A549 (cell line): ENCODE measurements around the gene RPLP1. TPM values are rescaled to one million over a fixed set of nuclear protein-coding genes. Genes with fewer than 3 reads are reported as not detected.
A peak's percentile ranks its signal among the peaks of the same experiment; 100 is the strongest.

Experiments used
- ATAC-seq, 2 experiments: fragments of 200-7000 bp in 1 of 2; fragments of >200 bp in 1 of 2; cut with Nextera tagmentation in 1 of 2; cut with Tn5 transposase in 1 of 2; 3 replicates each; pipeline versions ENCODE4 v1.8.0 to v1.9.1; 2018 to 2020; ENCODE audit warnings: mild to moderate bottlenecking in 1 of 2, moderate library complexity in 1 of 2
- CTCF ChIA-PET: fragments of 300-600 bp; sonication (Branson Sonifier 250); formaldehyde crosslinking; extraction: SDS; loops from one replicate; lab custom pipeline; 2021; ENCODE audit warnings: antibody characterized with exemption, inconsistent platforms; lab: Yijun Ruan, JAX
- POLR2A ChIA-PET: fragments of 350-600 bp; formaldehyde crosslinking; extraction: SDS; loops from one replicate; lab custom pipeline; 2021; ENCODE audit warnings: antibody characterized with exemption, inconsistent platforms; lab: Yijun Ruan, JAX
- DNase-seq, 2 experiments: peaks; one replicate each; pipeline versions ENCODE4 v3.0.0 to v3.0.0-alpha.2; 2011 to 2016; ENCODE audit warnings: low read depth in 1 of 2, low spot score in 1 of 2
- FAIRE-seq: peaks from 2 replicates; lab custom pipeline; 2011; peaks lifted over from hg19 to GRCh38; lab: Jason Lieb, UNC
- H3K27ac ChIP-seq, 2 experiments: fragments of >200 bp; sonication (Bioruptor Twin); formaldehyde crosslinking; 3 replicates each; pipeline ENCODE4 v1.5.1; 2016 to 2017
- H3K4me1 ChIP-seq: fragments of >200 bp; sonication (Bioruptor Twin); formaldehyde crosslinking; 3 replicates; pipeline ENCODE4 v1.6.1; 2016
- H3K4me2 ChIP-seq: fragments of >200 bp; sonication (Bioruptor Twin); formaldehyde crosslinking; 3 replicates; pipeline ENCODE4 v1.6.1; 2016
- H3K4me3 ChIP-seq: fragments of >200 bp; sonication (Bioruptor Twin); formaldehyde crosslinking; 3 replicates; pipeline ENCODE4 v1.5.1; 2016
- H3K9me3 ChIP-seq: fragments of >200 bp; sonication (Bioruptor Twin); formaldehyde crosslinking; 3 replicates; pipeline ENCODE4 v1.6.1; 2016
- CHD4 ChIP-seq: fragments of 200-600 bp; sonication (generic); IDR thresholded peaks from 2 replicates; pipeline ENCODE4 v1.6.1; 2016; ENCODE audit warnings: antibody characterized with exemption, mild to moderate bottlenecking, borderline replicate concordance
- EHF ChIP-seq: fragments of 250-450 bp; sonication (Bioruptor Pico); IDR thresholded peaks from 2 replicates; pipeline ENCODE4 v1.5.0; 2020; ENCODE audit warnings: mild to moderate bottlenecking
- ELK1 ChIP-seq: fragments of 150-350 bp; IDR thresholded peaks from 2 replicates; pipeline ENCODE4 v1.6.1; 2014; ENCODE audit warnings: low read depth, mild to moderate bottlenecking, low read length
- ESRRA ChIP-seq: fragments of 150-350 bp; IDR thresholded peaks from 2 replicates; pipeline ENCODE4 v1.6.1; 2014; ENCODE audit warnings: mild to moderate bottlenecking, low read length, borderline replicate concordance
- FOSB ChIP-seq: fragments of 250-450 bp; sonication (Bioruptor Pico); IDR thresholded peaks from 2 replicates; pipeline ENCODE4 v1.5.0; 2020; ENCODE audit warnings: mild to moderate bottlenecking, moderate library complexity
- GATA3 ChIP-seq: IDR thresholded peaks from 2 replicates; pipeline ENCODE4 v1.6.1; 2012; ENCODE audit warnings: borderline replicate concordance
- HDAC2 ChIP-seq: fragments of 200-600 bp; sonication (generic); IDR thresholded peaks from 2 replicates; pipeline ENCODE4 v1.6.1; 2016
- HOXA7 ChIP-seq: fragments of 250-450 bp; sonication (Bioruptor Pico); IDR thresholded peaks from 2 replicates; pipeline ENCODE4 v1.5.0; 2020; ENCODE audit warnings: mild to moderate bottlenecking, moderate library complexity
- HOXB13 ChIP-seq: fragments of 250-450 bp; sonication (Bioruptor Pico); IDR thresholded peaks from 2 replicates; pipeline ENCODE4 v1.5.0; 2020; ENCODE audit warnings: low read depth, mild to moderate bottlenecking, moderate library complexity
- KDM5A ChIP-seq: fragments of 200-600 bp; sonication (generic); IDR thresholded peaks from 2 replicates; pipeline ENCODE4 v1.6.1; 2016; ENCODE audit warnings: antibody characterized with exemption, mild to moderate bottlenecking
- MAFK ChIP-seq: fragments of 450-650 bp; IDR thresholded peaks from 2 replicates; pipeline ENCODE4 v1.6.1; 2014; ENCODE audit not compliant: partially characterized antibody
- MAX ChIP-seq: IDR thresholded peaks from 2 replicates; pipeline ENCODE4 v1.6.1; 2012
- MAZ ChIP-seq: fragments of 150-350 bp; IDR thresholded peaks from 2 replicates; pipeline ENCODE4 v1.6.1; 2014; ENCODE audit warnings: antibody characterized with exemption, low read depth, low read length, borderline replicate concordance
- MYC ChIP-seq: IDR thresholded peaks from 2 replicates; pipeline ENCODE4 v1.6.1; 2012; ENCODE audit warnings: mild to moderate bottlenecking, inconsistent platforms, low read length, improper control_type of control experiment, borderline replicate concordance
- NFE2L2 ChIP-seq: fragments of 150-350 bp; conservative IDR thresholded peaks from 2 replicates; pipeline ENCODE4 v1.6.1; 2014; ENCODE audit warnings: low read length
- PBX3 ChIP-seq: IDR thresholded peaks from 2 replicates; pipeline ENCODE4 v1.6.1; 2012
- POLR2AphosphoS2 ChIP-seq: conservative IDR thresholded peaks from 2 replicates; pipeline ENCODE4 v1.6.1; 2012; ENCODE audit warnings: low read length, improper control_type of control experiment, inconsistent platforms
- RARB ChIP-seq: fragments of 250-450 bp; sonication (Bioruptor Pico); IDR thresholded peaks from 2 replicates; pipeline ENCODE4 v1.8.0; 2021; ENCODE audit warnings: mild to moderate bottlenecking, moderate library complexity
- REST ChIP-seq: fragments of 200-600 bp; sonication (generic); IDR thresholded peaks from 2 replicates; pipeline ENCODE4 v1.6.1; 2016; ENCODE audit warnings: antibody characterized with exemption, mild to moderate bottlenecking, moderate library complexity
- RFX5 ChIP-seq: fragments of 450-650 bp; IDR thresholded peaks from 2 replicates; pipeline ENCODE4 v1.7.1; 2014; ENCODE audit warnings: antibody characterized with exemption, mild to moderate bottlenecking, moderate library complexity
- TFCP2L1 ChIP-seq: fragments of 250-450 bp; sonication (Bioruptor Pico); IDR thresholded peaks from 2 replicates; pipeline ENCODE4 v1.5.0; 2021; ENCODE audit warnings: mild to moderate bottlenecking
- ZC3H11A ChIP-seq: fragments of 450-650 bp; IDR thresholded peaks from 2 replicates; pipeline ENCODE4 v1.6.1; 2014; ENCODE audit warnings: antibody characterized with exemption, mild to moderate bottlenecking
- ZSCAN20 ChIP-seq: fragments of 250-450 bp; sonication (Bioruptor Pico); IDR thresholded peaks from 2 replicates; pipeline ENCODE4 v1.8.0; 2022; ENCODE audit warnings: mild to moderate bottlenecking, moderate library complexity
- WGBS: methylation state at CpG from one replicate; pipeline ENCODE4 v1.1.6; 2017; ENCODE audit errors: missing lambda C conversion rate; 5-methylcytosine and 5-hydroxymethylcytosine counted together
- polyA plus RNA-seq, 4 experiments: library from polyadenylated mRNA; depleted of rRNA in 3 of 4; stranded (reverse); fragments of >200 nt; fragmentation: RNase III in 1 of 4; extraction: RNeasy Plus Mini Kit Qiagen cat#74134 plus additional on column Dnase treatment in 1 of 4; gene quantifications; 2 replicates in 3 of 4; 3 replicates in 1 of 4; pipeline ENCODE4 v1.2.3, GENCODE V29; 2011 to 2017

Gene RPLP1
- polyA plus RNA-seq, 2 of the 4 experiments (the other 2 are of a cell fraction): 1,245 to 4,104 TPM

GRCh38 chr15:69450968-69451695, 1.5 kb upstream of the RPLP1 start:
- Histone ChIP-seq H3K4me3 (no peak overlapping the region), H3K4me2 (peak overlapping the region; percentile 82), H3K4me1 (peaks cover 31% of the 10 kb centered on the region), H3K27ac (peak overlapping the region; percentile 90 to 93; a peak in 4 of 6 replicates), H3K9me3 (no peaks in the 10 kb centered on the region)
- ChIA-PET CTCF (interaction anchor here (0.9 to 5.2 kb wide), 8 partner anchors 11 to 419 kb away, joined by 3 to 41 read pairs (median 3); no protein-coding TSS in a partner anchor), POLR2A (interaction anchor here (0.7 to 4.2 kb wide), 5 partner anchors 12 to 1452 kb away, joined by 3 to 112 read pairs (median 4); partner anchors contain the start of gene KIF23)
- DNase-seq (no peak), ATAC-seq (no peak), FAIRE-seq (no peak)
- WGBS: 81% methylated on average over 12 of the region's 12 CpGs
- TF ChIP-seq MYC: no peak
- no peak for TF ChIP-seq PBX3
- no peak for TF ChIP-seq HOXA7 (CRISPR knock-in tag)
- TF ChIP-seq RARB (CRISPR knock-in tag): no peak; the same call in 1 of the 2 replicates
- no peak for TF ChIP-seq RFX5
- TF ChIP-seq EHF (CRISPR knock-in tag): no peak
- no peak for TF ChIP-seq ELK1
- no peak for TF ChIP-seq MAX
- no peak for TF ChIP-seq CHD4
- TF ChIP-seq ZC3H11A: no peak
- no peak for TF ChIP-seq MAZ
- no peak for TF ChIP-seq NFE2L2
- TF ChIP-seq ZSCAN20 (CRISPR knock-in tag): no peak
- TF ChIP-seq GATA3: no peak
- no peak for TF ChIP-seq ESRRA
- no peak for TF ChIP-seq POLR2AphosphoS2

GRCh38 chr15:69451951-69452691, 497 bp upstream of the RPLP1 start:
- peak; percentile 57; the same call in 1 of the 2 replicates for TF ChIP-seq TFCP2L1 (CRISPR knock-in tag)
- TF ChIP-seq REST: no peak
- no peak for TF ChIP-seq ZSCAN20 (CRISPR knock-in tag)
- peak; percentile 46; the same call in 1 of the 2 replicates for TF ChIP-seq HOXB13 (CRISPR knock-in tag)
- 0 out of 2 replicates have a peak, but pooled peaks have one; percentile 56 for TF ChIP-seq HOXA7 (CRISPR knock-in tag)
- no peak for TF ChIP-seq HDAC2
- no peak for TF ChIP-seq MAZ
- TF ChIP-seq FOSB (CRISPR knock-in tag): peak; percentile 49; the same call in 1 of the 2 replicates
- TF ChIP-seq MAFK: no peak
- TF ChIP-seq KDM5A: no peak
- 0 out of 2 replicates have a peak, but pooled peaks have one; percentile 25 for TF ChIP-seq RARB (CRISPR knock-in tag)
- no peak for TF ChIP-seq GATA3
- Histone ChIP-seq H3K4me2 (peak overlapping the region; percentile 82), H3K4me3 (peak overlapping the region; percentile 94), H3K9me3 (no peaks in the 10 kb centered on the region), H3K27ac (peak overlapping the region; percentile 90 to 93), H3K4me1 (peaks cover 36% of the 10 kb centered on the region)
- ATAC-seq (peak; percentile 64 to 67), FAIRE-seq (no peak), DNase-seq (peak in 1 of 2 experiments; percentile 45)
- ChIA-PET POLR2A (interaction anchor here (0.7 to 4.2 kb wide), 20 partner anchors 11 to 1453 kb away, joined by 3 to 112 read pairs (median 4); partner anchors contain the start of genes KIF23, PAQR5 and TLE3), CTCF (interaction anchor here (0.9 to 5.2 kb wide), 11 partner anchors 10 to 420 kb away, joined by 3 to 41 read pairs (median 3); no protein-coding TSS in a partner anchor)
- WGBS: 44% methylated on average over 32 of the region's 32 CpGs
